HFFc6 (cell line): ENCODE data around the gene CEP41. TPM values are rescaled to one million over a fixed set of nuclear protein-coding genes. Genes with fewer than 3 reads are reported as not detected.

Experiments
- DNase-seq: peaks from one replicate; pipeline ENCODE4 v3.0.0-alpha.2; 2018
- H3K27ac Mint-ChIP-seq: 2 replicates; pipeline ENCODE4 v1.8.0; 2020; ENCODE audit warnings: mild to moderate bottlenecking, mixed read lengths
- H3K27me3 Mint-ChIP-seq: 2 replicates; pipeline ENCODE4 v1.8.0; 2021; ENCODE audit warnings: mild to moderate bottlenecking, moderate library complexity, mixed read lengths; ENCODE audit not compliant: insufficient read depth
- H3K36me3 Mint-ChIP-seq: 2 replicates; pipeline ENCODE4 v1.8.0; 2021; ENCODE audit warnings: low read depth, mixed read lengths
- H3K4me1 Mint-ChIP-seq: 2 replicates; pipeline ENCODE4 v1.8.0; 2020; ENCODE audit warnings: low read depth, mixed read lengths
- H3K4me3 Mint-ChIP-seq: 2 replicates; pipeline ENCODE4 v1.8.0; 2020; ENCODE audit warnings: mild to moderate bottlenecking, moderate library complexity, mixed read lengths
- H3K9me3 Mint-ChIP-seq: 2 replicates; pipeline ENCODE4 v1.8.0; 2020; ENCODE audit warnings: mild to moderate bottlenecking, mixed read lengths
- CTCF ChIP-seq: fragments of 200-600 bp; sonication (generic); IDR thresholded peaks from 2 replicates; pipeline ENCODE4 v1.5.0; 2021; ENCODE audit warnings: antibody characterized with exemption, mild to moderate bottlenecking
- total RNA-seq, 6 experiments: library from RNA; stranded (reverse); fragmentation: NEBNext Ultra II Directional; extraction: Animal tissue kit (Norgen Biotek cat#: 25700); gene quantifications; 2 replicates in 1 of 6; 3 replicates in 5 of 6; pipeline ENCODE4 v1.2.3, GENCODE V29; 2021

Gene CEP41
- total RNA-seq, 6 experiments from 2014 or later = 14.5 to 20.9 (median 17.8) TPM

- no peak overlapping the region for H3K4me3 Mint-ChIP-seq
- peaks cover 15% of the 10 kb centered on the region for H3K27me3 Mint-ChIP-seq
- TF ChIP-seq CTCF = no peak
- peaks cover 62% of the 10 kb centered on the region for H3K4me1 Mint-ChIP-seq
- H3K27ac Mint-ChIP-seq = no peak overlapping the region
- H3K36me3 Mint-ChIP-seq = peaks cover 20% of the 10 kb centered on the region
- DNase-seq = no peak
- H3K9me3 Mint-ChIP-seq = peaks cover 20% of the 10 kb centered on the region
These were observed 76.4 kb downstream of the CEP41 start for GRCh38 chr7:130364451-130364850.

- Mint-ChIP-seq H3K4me3 (peak overlapping the region; percentile 17; the same call in 1 of the 2 replicates), H3K4me1 (peaks cover 52% of the 10 kb centered on the region), H3K27me3 (peaks cover 16% of the 10 kb centered on the region), H3K36me3 (peaks cover 23% of the 10 kb centered on the region), H3K9me3 (peaks cover 30% of the 10 kb centered on the region), H3K27ac (peak overlapping the region; percentile 83)
- TF ChIP-seq CTCF = no peak
- peak; percentile 99 for DNase-seq
These were observed 77.6 kb downstream of the CEP41 start for GRCh38 chr7:130363026-130363847.

- H3K27me3 Mint-ChIP-seq = peaks cover 16% of the 10 kb centered on the region
- peaks cover 23% of the 10 kb centered on the region for H3K36me3 Mint-ChIP-seq
- TF ChIP-seq CTCF = no peak
- H3K9me3 Mint-ChIP-seq = peaks cover 30% of the 10 kb centered on the region
- no peak for DNase-seq
- H3K27ac Mint-ChIP-seq = no peak overlapping the region
- no peak overlapping the region for H3K4me3 Mint-ChIP-seq
- H3K4me1 Mint-ChIP-seq = peaks cover 56% of the 10 kb centered on the region
These were observed 78.5 kb downstream of the CEP41 start for GRCh38 chr7:130362251-130362816.

- Mint-ChIP-seq H3K4me3 (no peak overlapping the region), H3K36me3 (peaks cover 23% of the 10 kb centered on the region)
These were observed 79.1 kb downstream of the CEP41 start for GRCh38 chr7:130361681-130362080.

GRCh38 chr7:130360518-130360917, 80.3 kb downstream of the CEP41 start:
- DNase-seq = no peak
- Mint-ChIP-seq H3K27me3 (peaks cover 16% of the 10 kb centered on the region), H3K4me1 (peaks cover 56% of the 10 kb centered on the region), H3K4me3 (no peak overlapping the region), H3K9me3 (peaks cover 30% of the 10 kb centered on the region), H3K36me3 (peaks cover 23% of the 10 kb centered on the region), H3K27ac (no peak overlapping the region)
- TF ChIP-seq CTCF = no peak

More at GRCh38 chr7:130361681-130362080, 79.1 kb downstream of the CEP41 start:
- no peak overlapping the region for H3K27ac Mint-ChIP-seq
- H3K9me3 Mint-ChIP-seq = peaks cover 30% of the 10 kb centered on the region
- H3K27me3 Mint-ChIP-seq = peaks cover 16% of the 10 kb centered on the region
- no peak for TF ChIP-seq CTCF
- no peak for DNase-seq
- peaks cover 56% of the 10 kb centered on the region for H3K4me1 Mint-ChIP-seq
